HCT116 (cell line): Measurements from ENCODE around the gene CCL11. TPM values are rescaled to one million over a fixed set of nuclear protein-coding genes. Genes with fewer than 3 reads are reported as not detected.

Experiments
- ATAC-seq: fragments of 200-7000 bp; cut with Tn5 transposase; 2 replicates; pipeline ENCODE4 v1.9.1; 2020; ENCODE audit warnings: mild to moderate bottlenecking, moderate library complexity
- BruUV-seq: library from RNA; stranded (reverse); fragments of 400-500 nt; replicated peaks from 2 replicates; lab custom pipeline; 2021; lab: Mats Ljungman, UMichigan
- CTCF ChIA-PET: fragments of 300-600 bp; sonication (Branson Sonifier 250); formaldehyde crosslinking; loops from one replicate; lab custom pipeline; 2021; ENCODE audit warnings: antibody characterized with exemption; lab: Charles Lee
- POLR2A ChIA-PET: fragments of 300-600, 350-600 bp; sonication (Branson Sonifier 250); formaldehyde crosslinking; loops from one replicate; lab custom pipeline; 2021; ENCODE audit warnings: antibody characterized with exemption; lab: Charles Lee
- RAD21 ChIA-PET, 2 experiments: fragments of 300-600 bp; sonication (Branson Sonifier 250); formaldehyde crosslinking; loops; one replicate each; lab custom pipeline; 2023; ENCODE audit warnings: low total read pairs in 2 of 2; ENCODE audit not compliant: uncharacterized antibody in 2 of 2, unreplicated experiment in 2 of 2, low non-redundant PET in 1 of 2; lab: Charles Lee
- DNase-seq: peaks from one replicate; pipeline ENCODE4 v3.0.0-alpha.2; 2010; ENCODE audit warnings: low read depth, low spot score
- H2AFZ ChIP-seq: fragments of 200-600 bp; shearing (Covaris generic), sonication (generic); 2 replicates; pipeline ENCODE4 v1.6.1; 2017; ENCODE audit warnings: low read depth, mixed run types, mixed read lengths, antibody characterized with exemption, low read length; ENCODE audit not compliant: poor library complexity, severe bottlenecking
- H3K27ac ChIP-seq: 2 replicates; pipeline ENCODE4 v1.5.1; 2012; ENCODE audit warnings: low read depth, low read length
- H3K27me3 ChIP-seq: fragments of 200-600 bp; sonication (generic); 2 replicates; pipeline ENCODE4 v1.6.1; 2016; ENCODE audit warnings: mixed run types, low read length, mixed read lengths; ENCODE audit not compliant: insufficient read depth
- H3K36me3 ChIP-seq, 2 experiments: fragments of 200-500 bp in 1 of 2; fragments of 200-600 bp in 1 of 2; sonication (Bioruptor generic) in 1 of 2; sonication (generic) in 1 of 2; 2 replicates each; pipeline versions ENCODE4 v1.5.1 to v1.6.1; 2014 to 2016; ENCODE audit warnings: low read length in 2 of 2, inconsistent platforms in 1 of 2, mixed read lengths in 1 of 2, mixed run types in 1 of 2; ENCODE audit not compliant: insufficient read depth in 2 of 2, control insufficient read depth in 1 of 2
- H3K4me1 ChIP-seq, 2 experiments: fragments of 200-600 bp in 1 of 2; sonication (generic) in 1 of 2; 2 replicates each; pipeline versions ENCODE4 v1.5.1 to v1.6.1; 2012 to 2017; ENCODE audit warnings: low read length in 2 of 2, inconsistent platforms in 1 of 2, mild to moderate bottlenecking in 1 of 2, mixed read lengths in 1 of 2, mixed run types in 1 of 2, moderate library complexity in 1 of 2; ENCODE audit not compliant: insufficient read depth in 2 of 2, control insufficient read depth in 1 of 2
- H3K4me2 ChIP-seq: fragments of 200-600 bp; sonication (generic); 2 replicates; pipeline ENCODE4 v1.6.1; 2017; ENCODE audit warnings: mixed run types, low read length, mixed read lengths
- H3K4me3 ChIP-seq, 2 experiments: fragments of 200-600 bp in 1 of 2; sonication (generic) in 1 of 2; replicated peaks in 1 of 2; 2 replicates each; pipeline ENCODE4 v1.5.1; 2011 to 2016; ENCODE audit warnings: low read length in 2 of 2, control low read depth in 1 of 2, low read depth in 1 of 2, mild to moderate bottlenecking in 1 of 2, mixed read lengths in 1 of 2, mixed run types in 1 of 2
- H3K79me2 ChIP-seq: fragments of 200-600 bp; sonication (generic); 2 replicates; pipeline ENCODE4 v1.6.1; 2017; ENCODE audit warnings: mild to moderate bottlenecking, mixed run types, low read length, moderate library complexity, mixed read lengths; ENCODE audit not compliant: insufficient read depth
- H3K9ac ChIP-seq: fragments of 200-600 bp; sonication (generic); 2 replicates; pipeline ENCODE4 v1.6.1; 2016; ENCODE audit warnings: low read length, mixed read lengths
- H3K9me2 ChIP-seq: fragments of 200-600 bp; sonication (generic), shearing (Covaris generic); 2 replicates; pipeline ENCODE4 v1.6.1; 2017; ENCODE audit warnings: mixed run types, mild to moderate bottlenecking, moderate library complexity; ENCODE audit not compliant: insufficient read depth
- H3K9me3 ChIP-seq, 2 experiments: fragments of 200-500 bp in 1 of 2; fragments of 200-600 bp in 1 of 2; sonication (Bioruptor generic) in 1 of 2; sonication (generic) in 1 of 2; 2 replicates each; pipeline ENCODE4 v1.6.1; 2014 to 2017; ENCODE audit warnings: low read length in 2 of 2, mixed read lengths in 2 of 2, inconsistent platforms in 1 of 2, low read depth in 1 of 2, mild to moderate bottlenecking in 1 of 2, mixed run types in 1 of 2, moderate library complexity in 1 of 2; ENCODE audit not compliant: control insufficient read depth in 1 of 2, insufficient read depth in 1 of 2
- H4K20me1 ChIP-seq: fragments of 200-600 bp; sonication (generic), shearing (Covaris generic); 2 replicates; pipeline ENCODE4 v1.6.1; 2017; ENCODE audit warnings: mixed run types, mild to moderate bottlenecking, moderate library complexity; ENCODE audit not compliant: insufficient read depth
- ATF3 ChIP-seq: IDR thresholded peaks from 2 replicates; pipeline ENCODE4 v1.6.1; 2012
- CBX3 ChIP-seq: IDR thresholded peaks from 2 replicates; pipeline ENCODE4 v1.6.1; 2012; ENCODE audit warnings: low read depth
- EZH2 ChIP-seq: fragments of 200-600 bp; sonication (generic); IDR thresholded peaks from 2 replicates; pipeline ENCODE4 v1.6.1; 2017; ENCODE audit warnings: antibody characterized with exemption, mixed run types
- EZH2phosphoT487 ChIP-seq: fragments of 200-600 bp; IDR thresholded peaks from 2 replicates; pipeline ENCODE4 v1.6.1; 2018; ENCODE audit warnings: antibody characterized with exemption, borderline replicate concordance
- JUND ChIP-seq: IDR thresholded peaks from 2 replicates; pipeline ENCODE4 v1.6.1; 2012
- POLR2A ChIP-seq: IDR thresholded peaks from 2 replicates; pipeline ENCODE4 v1.7.0; 2011; ENCODE audit warnings: borderline replicate concordance; ENCODE audit not compliant: insufficient read depth, insufficient read length; ENCODE audit errors: extremely low read depth
- POLR2AphosphoS5 ChIP-seq: IDR thresholded peaks from 2 replicates; pipeline ENCODE4 v1.6.1; 2011; ENCODE audit warnings: mild to moderate bottlenecking, low read depth, low read length, moderate library complexity
- SIN3A ChIP-seq: IDR thresholded peaks from 2 replicates; pipeline ENCODE4 v1.6.1; 2012; ENCODE audit warnings: low read depth
- SP1 ChIP-seq: IDR thresholded peaks from 2 replicates; pipeline ENCODE4 v1.6.1; 2012; ENCODE audit warnings: low read depth
- YY1 ChIP-seq: IDR thresholded peaks from 2 replicates; pipeline ENCODE4 v1.6.1; 2011; ENCODE audit warnings: low read length, low read depth, moderate library complexity, mild to moderate bottlenecking; ENCODE audit not compliant: insufficient replicate concordance; ENCODE audit errors: extremely low read depth
- ZFX ChIP-seq: fragments of 450-650 bp; IDR thresholded peaks from 2 replicates; pipeline ENCODE4 v1.6.1; 2017
- ZNF274 ChIP-seq: fragments of 200-500 bp; sonication (Bioruptor generic); IDR thresholded peaks from 2 replicates; pipeline ENCODE4 v1.6.1; 2014; ENCODE audit warnings: mild to moderate bottlenecking, low read depth, low read length, inconsistent platforms
- intact Hi-C: fragments of 100-400 bp; cut with micrococcal nuclease; formaldehyde crosslinking; loops from 2 replicates; pipeline ENCODE4 v1.10.0; 2022
- total RNA-seq: library from RNA; stranded (reverse); gene quantifications from one replicate; pipeline ENCODE4 v1.2.1, GENCODE V29; 2021; ENCODE audit not compliant: unreplicated experiment
- TF ChIP-seq, protein P1 (sequence below): IDR thresholded peaks from 2 replicates; pipeline ENCODE4 v1.6.1; 2012
- TF ChIP-seq, protein P2 (sequence below), 3 experiments: fragments of 200-600 bp in 1 of 3; sonication (generic) in 1 of 3; IDR thresholded peaks in 2 of 3; conservative IDR thresholded peaks in 1 of 3; 2 replicates each; pipeline ENCODE4 v1.5.1; 2012 to 2017; ENCODE audit warnings: low read depth in 2 of 3, low read length in 2 of 3, antibody characterized with exemption in 1 of 3, borderline replicate concordance in 1 of 3, control low read depth in 1 of 3, mild to moderate bottlenecking in 1 of 3, mixed read lengths in 1 of 3, mixed run types in 1 of 3, moderate library complexity in 1 of 3; ENCODE audit not compliant: insufficient read depth in 1 of 3

Gene CCL11
- total RNA-seq, 1 experiment from 2014 or later, result not detected

DNA sequence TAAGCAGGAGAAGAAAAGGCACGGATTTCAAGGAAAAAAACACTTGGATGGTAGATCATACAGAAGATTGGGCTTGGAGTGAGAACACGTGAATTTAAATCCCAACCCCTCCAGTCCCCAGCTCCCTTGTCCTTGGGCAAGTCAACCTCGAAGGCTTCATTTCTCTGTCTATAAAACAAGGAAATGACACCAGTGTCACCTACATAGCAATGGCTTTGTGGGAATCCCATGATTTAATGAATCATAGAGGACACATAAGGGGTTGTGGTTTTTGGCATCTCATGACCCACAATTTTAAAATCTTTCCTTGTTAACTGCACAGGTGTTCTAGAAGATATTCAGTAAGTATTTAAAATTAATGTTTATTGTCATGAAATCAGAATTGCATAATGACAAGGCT, 38.7 kb upstream of the CCL11 start:
- H3K9me3 ChIP-seq, result no peaks in the 10 kb centered on the region
- ChIA-PET RAD21 (no interaction called here), CTCF (no interaction called here), POLR2A (no interaction called here)
- H3K27me3 ChIP-seq, result no peaks in the 10 kb centered on the region
- no peak overlapping the region for H3K4me2 ChIP-seq
- H4K20me1 ChIP-seq, result no peaks in the 10 kb centered on the region
- H2AFZ ChIP-seq, result no peak overlapping the region
- H3K4me3 ChIP-seq, result no peak overlapping the region
- no peaks in the 10 kb centered on the region for H3K4me1 ChIP-seq
- no peak for DNase-seq
- no peak overlapping the region for H3K27ac ChIP-seq
- ATAC-seq, result no peak
- no peak overlapping the region for H3K9ac ChIP-seq
- BruUV-seq, result no TSS peak
- H3K36me3 ChIP-seq, result no peaks in the 10 kb centered on the region
- H3K79me2 ChIP-seq, result no peaks in the 10 kb centered on the region
- no peak for TF ChIP-seq JUND
- no peak for TF ChIP-seq ATF3
- no peak for TF ChIP-seq SIN3A
- no peak for TF ChIP-seq EZH2phosphoT487
- TF ChIP-seq, protein P1, sequence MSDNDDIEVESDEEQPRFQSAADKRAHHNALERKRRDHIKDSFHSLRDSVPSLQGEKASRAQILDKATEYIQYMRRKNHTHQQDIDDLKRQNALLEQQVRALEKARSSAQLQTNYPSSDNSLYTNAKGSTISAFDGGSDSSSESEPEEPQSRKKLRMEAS, result no peak
- no peak for TF ChIP-seq SP1
- TF ChIP-seq EZH2, result no peak
- TF ChIP-seq CBX3, result no peak
- TF ChIP-seq ZFX, result no peak
- TF ChIP-seq, protein P2, sequence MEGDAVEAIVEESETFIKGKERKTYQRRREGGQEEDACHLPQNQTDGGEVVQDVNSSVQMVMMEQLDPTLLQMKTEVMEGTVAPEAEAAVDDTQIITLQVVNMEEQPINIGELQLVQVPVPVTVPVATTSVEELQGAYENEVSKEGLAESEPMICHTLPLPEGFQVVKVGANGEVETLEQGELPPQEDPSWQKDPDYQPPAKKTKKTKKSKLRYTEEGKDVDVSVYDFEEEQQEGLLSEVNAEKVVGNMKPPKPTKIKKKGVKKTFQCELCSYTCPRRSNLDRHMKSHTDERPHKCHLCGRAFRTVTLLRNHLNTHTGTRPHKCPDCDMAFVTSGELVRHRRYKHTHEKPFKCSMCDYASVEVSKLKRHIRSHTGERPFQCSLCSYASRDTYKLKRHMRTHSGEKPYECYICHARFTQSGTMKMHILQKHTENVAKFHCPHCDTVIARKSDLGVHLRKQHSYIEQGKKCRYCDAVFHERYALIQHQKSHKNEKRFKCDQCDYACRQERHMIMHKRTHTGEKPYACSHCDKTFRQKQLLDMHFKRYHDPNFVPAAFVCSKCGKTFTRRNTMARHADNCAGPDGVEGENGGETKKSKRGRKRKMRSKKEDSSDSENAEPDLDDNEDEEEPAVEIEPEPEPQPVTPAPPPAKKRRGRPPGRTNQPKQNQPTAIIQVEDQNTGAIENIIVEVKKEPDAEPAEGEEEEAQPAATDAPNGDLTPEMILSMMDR (IDR thresholded peaks at IDR 0.05 in 2 of 3, conservative IDR thresholded peaks at IDR 0.05 in 1 of 3; ENCODE audit: borderline replicate concordance in 1 of 3, insufficient read depth in 1 of 3, low read depth in 2 of 3, low read length in 2 of 3), result no peak
- TF ChIP-seq POLR2A, result no peak
- TF ChIP-seq YY1, result no peak
- no peak for TF ChIP-seq POLR2AphosphoS5
- no peak for TF ChIP-seq ZNF274
- no peaks in the 10 kb centered on the region for H3K9me2 ChIP-seq
- intact Hi-C loops, result no loop called here
